AG08396 (cell line): ENCODE measurements around the gene ENAH.
"Not testable (repeated sequence)": the region's sequence is repeated elsewhere in the genome, so short reads cannot be mapped to it uniquely, and the experiment has no call there.

ENCODE experiments used
- DNase-seq: peaks from one replicate; pipeline ENCODE4 v3.0.0; 2012; ENCODE audit warnings: low spot score, mixed read lengths

ENAH gene

DNA sequence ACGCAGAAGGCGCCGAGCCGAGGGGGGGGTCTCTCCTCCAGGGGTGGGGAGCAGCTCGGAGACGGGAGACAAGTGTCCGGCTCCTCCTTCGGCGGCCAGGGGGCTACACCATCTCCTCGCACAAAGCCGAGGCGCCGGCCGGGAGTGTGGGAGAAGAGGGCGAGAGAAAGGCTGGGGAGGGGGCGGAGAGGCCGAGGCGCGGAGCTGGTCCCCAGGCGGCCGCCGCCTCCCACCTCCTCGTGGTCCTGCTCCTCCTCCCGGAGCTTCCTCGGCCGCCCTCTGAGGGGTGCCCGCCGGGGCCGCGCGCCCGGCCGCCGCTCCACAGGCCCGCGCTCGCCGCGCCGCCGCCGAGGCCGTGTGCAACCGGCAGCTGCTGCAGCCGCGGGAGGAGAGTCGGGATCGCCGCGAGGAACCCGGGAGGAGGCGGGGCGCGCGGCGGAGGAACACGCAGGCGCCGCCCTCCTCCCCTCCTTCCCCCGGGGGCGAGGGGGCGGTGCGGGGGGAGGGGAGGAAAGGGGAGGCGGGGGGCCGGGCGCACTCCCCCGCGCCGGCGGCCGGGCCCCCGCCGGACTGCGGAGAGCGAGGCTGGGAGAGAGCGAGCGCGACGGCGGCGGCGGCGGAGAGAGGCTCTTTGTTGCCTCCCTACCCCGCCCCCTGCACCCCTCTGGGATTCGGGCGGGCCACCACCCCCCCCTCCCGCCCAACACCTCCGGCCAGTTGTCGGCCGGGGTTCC lies at the start of gene ENAH:
ENAH (minus strand) TSS at position 395 of the 734 bp plus-strand sequence. CDS start 433 bp downstream, outside the sequence.
- DNase-seq: peak; percentile 90

DNA sequence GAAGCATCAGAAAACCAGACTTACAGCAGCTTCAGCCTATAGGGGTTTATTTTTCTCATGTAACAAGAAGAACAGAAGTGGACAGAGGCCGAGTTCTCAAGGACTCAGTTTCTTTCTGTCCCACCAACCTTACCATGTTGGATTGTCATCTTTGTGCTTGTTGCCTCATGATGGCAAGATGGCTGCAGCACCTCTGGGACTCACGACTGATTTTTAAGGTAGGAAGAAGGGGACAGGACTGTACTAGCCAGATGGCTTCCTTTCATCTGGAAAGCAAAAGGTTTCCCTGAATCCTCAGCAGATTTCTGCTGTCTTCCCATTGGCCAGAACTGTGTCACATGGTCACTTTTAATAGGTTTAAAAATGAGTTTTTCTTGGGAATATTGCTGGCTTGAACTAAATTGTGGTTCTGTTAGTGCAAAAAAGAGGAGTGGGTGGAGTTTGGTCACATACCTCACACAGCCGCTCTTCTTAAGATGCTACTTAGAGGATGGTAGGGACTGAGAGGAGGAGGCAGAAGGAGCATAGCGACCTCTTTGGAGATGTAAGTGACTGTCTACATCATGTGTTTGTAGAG lies 48.1 kb upstream of the ENAH start:
- DNase-seq: no peak

DNA sequence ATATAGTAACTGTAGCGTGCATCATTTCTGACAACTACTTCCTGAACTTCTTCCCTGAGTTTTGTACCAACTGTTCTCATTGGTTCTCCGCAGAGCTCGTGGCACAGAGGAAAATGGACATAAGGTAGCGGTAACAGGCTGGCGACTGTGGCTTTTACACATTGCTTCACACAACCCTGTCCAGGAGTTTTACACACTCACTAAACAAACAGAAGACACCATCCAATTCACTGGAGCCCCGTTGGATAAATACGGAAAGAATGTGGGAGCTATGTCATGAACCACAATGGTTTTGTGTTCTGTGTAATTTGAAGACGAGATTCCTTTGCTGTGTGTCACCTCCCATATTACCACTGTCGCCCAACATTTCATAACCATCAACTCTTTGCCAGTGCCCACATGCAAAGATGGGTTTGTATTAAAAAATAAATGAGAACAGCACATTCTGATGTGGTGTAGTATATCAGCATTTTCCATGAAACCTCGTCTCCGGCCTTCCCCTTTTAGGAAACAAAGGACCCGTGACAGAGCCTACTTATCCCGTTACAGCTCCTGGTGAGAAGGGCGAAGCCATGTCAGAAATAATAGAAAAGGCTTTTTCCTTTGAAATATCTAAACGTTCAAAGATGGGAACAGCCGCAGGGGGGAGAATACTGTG lies 47.4 kb upstream of the ENAH start:
- peak; percentile 84 for DNase-seq

DNA sequence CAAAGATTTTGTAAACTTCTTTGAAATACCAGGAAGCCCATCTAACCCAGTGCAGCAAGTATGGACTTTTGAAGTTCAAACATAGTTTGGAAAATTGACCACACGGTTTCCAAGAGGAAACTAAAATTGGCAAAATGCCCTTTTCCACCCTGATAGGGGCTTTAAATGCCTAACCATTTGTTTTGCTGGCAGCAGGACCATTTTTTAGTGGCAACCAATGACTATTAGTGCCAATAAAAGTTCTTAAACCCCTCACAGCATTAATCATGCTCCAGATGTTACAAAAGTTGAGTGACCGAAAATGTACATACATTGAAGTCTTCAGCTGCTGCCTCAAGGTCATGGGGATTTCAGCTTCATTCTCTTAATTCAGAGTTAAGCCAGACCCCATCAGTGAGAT lies 46.4 kb upstream of the ENAH start:
- DNase-seq: no peak

DNA sequence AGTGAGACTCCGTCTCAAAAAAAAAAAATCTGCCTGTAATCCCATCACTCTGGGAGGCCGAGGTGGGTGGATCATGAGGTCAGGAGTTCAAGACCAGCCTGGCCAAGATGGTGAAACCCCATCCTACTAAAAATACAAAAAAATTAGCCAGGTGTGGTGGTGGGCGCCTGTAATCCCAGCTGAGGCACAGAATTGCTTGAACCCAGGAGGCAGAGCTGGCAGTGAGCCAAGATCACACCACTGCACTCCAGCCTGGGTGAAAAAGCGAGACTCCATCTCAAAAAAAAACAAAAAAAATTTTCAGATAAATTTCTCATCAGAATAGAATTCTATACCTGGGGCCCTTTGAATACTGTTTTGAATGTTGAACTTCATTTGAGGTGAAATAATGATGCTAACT lies 45.3 kb upstream of the ENAH start:
- DNase-seq: not testable (repeated sequence)

DNA sequence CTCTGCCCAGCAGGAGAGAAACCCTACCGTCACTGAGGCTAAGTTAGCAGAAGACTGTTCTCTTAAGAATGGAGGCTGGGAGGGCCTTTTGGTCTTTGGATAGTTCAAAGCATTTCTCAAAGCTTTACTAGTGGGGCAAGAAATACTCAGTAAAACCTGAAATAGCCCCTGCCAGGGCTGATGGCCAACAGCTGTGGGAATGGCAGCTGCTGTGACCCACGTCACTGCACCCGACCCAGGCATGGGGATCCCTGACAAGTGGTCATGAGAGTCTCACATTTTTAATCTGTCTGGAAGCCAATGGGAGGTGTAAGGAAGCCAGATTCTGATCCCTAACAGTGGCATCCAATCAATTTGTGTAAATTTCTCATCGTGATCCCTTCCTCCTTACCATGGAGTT lies 44.5 kb upstream of the ENAH start:
- no peak for DNase-seq

DNA sequence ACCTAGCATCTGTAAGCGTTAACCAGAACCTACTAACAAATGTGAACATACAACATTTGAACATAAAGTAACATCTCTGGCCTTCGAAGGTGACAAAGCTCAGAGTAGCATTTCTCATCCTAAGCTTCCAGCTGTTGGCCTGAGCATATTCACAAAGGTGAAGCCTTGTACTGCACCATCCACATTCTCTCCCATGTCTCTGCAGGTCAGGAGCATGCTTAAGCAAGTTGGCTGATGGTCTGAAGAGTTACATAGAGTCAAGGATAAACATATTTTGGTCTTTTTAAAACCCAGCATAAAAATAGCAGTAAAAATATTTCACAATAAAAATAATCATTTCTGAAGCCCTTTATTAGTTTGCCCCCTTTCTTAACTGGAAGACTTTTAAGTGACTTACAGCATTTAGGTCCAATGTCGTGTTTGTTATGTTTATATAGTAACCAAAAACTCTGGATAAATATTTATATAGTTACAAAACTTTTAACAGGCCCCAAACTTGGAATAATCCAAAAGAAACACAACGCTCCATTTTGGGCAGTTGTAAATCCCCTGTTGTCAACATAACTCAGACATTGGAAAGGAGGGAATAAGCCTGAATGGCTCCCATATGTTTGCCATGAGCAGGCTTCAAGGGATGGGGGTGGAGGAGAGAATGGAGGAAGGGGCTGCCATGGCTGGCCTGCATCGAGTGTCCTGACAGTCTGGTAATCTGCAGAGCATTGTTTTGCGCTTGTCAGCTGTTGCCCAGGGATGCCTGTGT lies 42.8 kb upstream of the ENAH start:
- no peak for DNase-seq

DNA sequence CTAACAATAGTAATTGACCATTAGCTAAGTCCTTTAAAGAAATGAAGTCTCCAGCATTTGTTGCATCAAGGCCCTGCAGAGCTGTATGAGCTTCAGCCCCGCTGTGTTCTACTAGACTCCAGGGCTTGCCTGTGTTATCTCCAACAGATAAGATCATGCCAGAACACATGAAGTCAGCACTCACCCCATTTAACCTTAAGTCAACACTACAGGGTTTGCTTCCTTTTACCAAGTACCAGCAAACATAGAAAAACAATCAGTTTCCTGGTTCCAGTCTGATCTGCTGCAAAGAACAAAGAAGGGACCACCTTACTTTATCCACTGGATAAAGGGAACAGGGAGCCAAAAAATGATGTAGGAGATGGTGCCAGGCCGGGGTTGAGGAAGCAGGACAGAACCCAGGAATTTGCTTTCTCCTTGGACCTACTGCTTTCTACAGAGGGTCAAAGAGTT lies 41.3 kb upstream of the ENAH start:
- DNase-seq: no peak

DNA sequence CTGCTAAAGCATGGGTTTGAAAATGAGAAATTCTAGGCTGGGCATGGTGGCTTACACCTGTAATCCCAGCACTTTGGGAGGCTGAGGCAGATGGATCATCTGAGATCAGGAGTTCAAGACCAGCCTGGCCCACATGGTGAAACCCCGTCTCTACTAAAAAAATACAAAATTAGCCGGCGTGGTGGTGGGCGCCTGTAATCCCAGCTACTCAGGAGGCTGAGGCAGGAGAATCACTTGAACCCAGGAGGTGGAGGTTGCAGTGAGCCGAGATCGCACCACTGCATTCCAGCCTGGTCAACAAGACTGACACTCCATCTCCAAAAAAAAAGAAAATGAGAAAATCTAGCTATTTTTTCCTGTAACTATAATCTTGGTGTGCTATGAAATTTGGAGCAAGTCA lies 40.8 kb upstream of the ENAH start:
- DNase-seq: not testable (repeated sequence)

DNA sequence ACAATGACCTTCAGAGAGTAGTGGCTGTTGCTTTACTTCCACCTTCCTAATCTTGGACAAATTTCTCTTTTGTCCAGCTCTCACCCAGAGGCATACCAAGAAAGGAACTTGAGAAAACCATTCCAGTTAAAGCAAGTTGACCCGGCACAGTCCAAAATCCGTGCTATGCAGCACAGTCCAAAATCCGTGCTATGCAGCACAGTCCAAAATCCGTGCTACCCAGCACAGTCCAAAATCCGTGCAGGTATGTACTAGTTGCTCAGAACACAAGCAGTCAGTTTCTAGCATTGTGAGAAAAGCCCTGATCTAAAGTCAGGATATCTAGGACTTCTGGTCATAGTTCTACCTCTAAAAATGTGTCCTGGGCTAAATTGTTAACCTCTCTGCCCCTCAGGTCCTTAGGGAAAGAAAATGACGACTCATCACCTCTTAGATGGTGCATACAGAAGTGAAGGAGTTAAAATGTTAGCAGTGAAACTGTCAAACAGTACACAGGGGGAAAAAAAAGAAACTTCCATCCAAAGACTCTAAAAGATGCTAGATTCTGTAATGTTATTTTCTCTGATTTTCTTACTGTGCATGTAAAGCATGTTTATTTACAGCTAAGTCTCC lies 40.3 kb upstream of the ENAH start:
- DNase-seq: no peak

DNA sequence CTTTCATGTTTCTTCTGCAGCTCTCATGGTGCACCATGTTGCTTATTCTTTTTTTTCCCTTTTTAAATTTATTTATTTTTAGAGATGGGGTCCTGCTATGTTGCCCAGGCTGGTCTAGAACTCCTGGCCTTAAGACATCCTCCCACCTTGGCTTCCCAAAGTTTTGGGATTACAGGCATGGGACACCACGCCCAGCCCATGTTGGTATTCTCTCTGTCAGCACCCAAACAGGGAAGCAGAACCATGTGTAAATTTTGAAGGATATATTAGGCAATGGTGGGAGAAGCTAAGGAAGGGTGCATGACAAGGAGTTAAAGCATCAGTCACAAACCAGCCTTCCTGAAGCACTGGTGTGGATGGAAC lies 39.6 kb upstream of the ENAH start:
- DNase-seq: no peak

DNA sequence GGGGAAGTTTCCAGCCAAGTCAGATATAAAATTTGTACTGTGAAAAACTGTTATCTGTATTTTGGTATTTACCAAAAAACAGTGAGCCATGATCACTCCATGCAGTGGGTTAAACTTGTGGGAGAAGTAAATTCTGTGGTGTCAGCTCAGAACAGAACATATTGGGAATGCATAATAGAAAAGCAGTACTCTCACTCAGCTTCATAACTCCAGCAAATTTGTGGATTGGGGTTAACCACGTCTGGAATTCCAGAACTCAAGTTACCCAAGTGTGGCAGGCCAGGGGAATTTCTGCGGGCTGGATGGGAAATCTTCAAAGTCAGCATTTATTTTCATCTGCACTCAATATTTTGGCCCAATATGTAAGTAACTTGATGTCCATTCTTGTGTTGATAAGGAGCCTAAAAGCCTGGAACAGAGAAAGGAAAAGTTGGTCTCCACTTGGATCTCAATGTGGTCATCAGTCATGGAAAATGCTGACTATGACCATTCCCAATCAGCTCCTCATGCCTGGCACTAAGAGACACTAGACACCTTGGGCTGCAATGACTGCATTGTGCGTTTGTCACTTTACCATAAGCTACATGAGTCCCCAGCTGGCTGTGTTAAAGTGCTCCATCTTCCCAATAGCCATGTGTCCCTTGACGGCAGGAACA lies 39.1 kb upstream of the ENAH start:
- DNase-seq: peak; percentile 48

DNA sequence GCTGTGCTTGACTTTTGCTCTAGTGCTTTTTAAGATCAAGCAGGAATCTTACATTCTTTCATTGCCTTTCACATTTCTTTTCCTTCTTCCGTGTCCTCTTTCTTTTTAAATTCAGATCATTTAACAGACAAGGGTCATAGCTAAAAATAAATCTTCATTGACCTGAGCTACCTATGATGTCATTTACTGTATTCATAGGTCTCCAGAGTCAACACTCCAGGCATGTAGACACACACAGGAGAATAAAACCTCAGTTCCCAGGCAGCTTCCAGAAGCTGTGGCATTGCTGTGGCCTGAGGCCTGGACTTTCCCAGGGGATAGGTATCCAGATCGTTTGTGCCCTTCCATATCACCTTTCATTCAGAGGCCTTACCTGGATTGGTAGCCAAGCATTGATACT lies 38.5 kb upstream of the ENAH start:
- DNase-seq: no peak

DNA sequence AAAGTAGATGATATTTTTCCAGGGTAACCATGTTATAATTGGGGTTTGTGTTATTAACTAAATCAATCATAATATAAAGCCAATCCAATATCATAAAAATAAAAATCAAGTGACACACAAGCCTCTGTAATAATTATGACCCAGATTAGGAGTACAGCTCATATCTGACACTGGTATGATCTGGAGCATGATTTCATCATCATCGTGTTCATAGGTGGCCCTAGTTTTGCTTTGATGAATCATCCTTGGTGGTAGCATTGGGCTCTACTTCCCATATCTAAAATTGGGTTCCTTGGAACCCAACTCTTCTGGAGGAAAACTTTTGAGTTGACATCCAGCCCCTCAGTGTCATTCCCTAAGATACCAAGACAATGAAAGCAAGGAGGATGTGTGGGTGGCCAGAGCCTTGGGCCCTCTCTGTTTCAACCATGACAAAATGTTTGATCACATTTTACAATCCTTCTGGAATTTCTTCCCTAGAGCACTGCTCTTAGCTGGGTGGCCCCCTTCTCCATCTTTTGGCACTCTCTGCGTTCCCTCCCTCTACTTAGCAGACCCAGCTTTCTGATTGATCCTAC lies 37.0 kb upstream of the ENAH start:
- DNase-seq: no peak

DNA sequence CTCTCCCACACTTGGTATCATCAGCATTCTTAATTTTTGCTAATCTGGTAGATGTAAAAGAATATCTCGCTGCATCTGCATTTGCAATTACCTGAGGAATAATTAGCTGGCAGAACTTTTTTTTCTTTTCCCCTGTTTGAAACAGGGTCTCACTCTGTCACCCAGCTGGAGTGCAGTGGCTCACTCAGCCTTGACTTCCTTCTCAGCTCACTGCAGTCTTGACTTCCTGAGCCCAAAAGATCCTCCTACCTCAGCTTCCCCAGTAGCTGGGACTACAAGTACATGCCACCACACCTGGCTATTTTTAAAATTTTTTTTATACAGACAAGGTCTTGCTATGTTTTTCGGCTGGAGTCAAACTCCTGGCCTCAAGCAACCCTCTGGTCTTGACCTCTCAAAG lies 35.4 kb upstream of the ENAH start:
- DNase-seq: no peak

DNA sequence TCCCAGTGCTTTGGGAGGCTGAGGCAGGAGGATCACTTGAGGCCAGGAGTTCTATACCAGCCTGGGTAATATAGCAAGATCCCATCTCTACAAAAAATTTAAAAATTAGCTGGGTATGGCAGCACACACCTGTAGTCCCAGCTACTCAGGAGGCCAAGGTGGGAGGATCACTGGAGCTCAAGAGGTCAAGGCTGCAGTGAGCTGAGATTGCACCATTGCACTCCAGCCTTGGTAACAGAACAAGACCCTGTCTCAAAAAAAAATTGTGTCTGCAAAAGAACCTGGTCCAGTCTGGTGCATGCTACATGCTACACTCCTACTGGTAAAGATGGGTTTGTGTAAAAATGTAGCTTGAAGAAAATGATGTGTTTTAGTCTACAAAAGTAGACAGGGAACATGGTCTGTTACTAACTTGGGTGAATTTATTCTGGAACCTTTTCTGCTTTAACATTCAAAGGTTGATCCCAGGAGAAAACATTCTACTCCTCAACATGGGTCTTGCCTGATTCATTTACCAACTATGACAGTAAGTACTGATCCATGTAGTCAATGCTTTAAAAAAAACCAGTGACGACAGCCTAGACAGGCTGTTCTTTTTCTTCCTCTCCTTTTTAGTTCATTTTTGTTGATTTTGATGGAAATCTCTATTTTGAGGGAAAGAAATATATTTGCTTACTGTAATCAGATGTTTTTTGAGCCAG lies 32.7 kb upstream of the ENAH start:
- DNase-seq: no peak

DNA sequence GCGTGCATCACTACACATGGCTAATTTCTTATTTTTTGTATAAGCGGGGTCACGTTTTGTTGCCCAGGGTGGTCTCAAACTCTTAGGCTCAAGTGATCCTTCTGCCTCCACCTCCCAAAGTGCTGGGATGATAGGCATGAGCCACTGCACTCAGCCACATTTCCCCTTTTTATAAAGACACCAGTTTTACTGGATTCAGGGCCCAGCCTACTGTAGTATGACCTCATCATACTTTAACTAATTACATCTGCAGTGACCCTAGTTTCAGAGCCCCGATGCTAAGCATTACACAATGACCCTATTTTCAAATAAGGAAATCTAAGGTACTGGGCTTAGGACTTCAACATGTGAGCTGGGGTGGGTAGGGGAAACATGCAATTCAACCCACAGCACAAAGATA lies 31.8 kb upstream of the ENAH start:
- no peak for DNase-seq

DNA sequence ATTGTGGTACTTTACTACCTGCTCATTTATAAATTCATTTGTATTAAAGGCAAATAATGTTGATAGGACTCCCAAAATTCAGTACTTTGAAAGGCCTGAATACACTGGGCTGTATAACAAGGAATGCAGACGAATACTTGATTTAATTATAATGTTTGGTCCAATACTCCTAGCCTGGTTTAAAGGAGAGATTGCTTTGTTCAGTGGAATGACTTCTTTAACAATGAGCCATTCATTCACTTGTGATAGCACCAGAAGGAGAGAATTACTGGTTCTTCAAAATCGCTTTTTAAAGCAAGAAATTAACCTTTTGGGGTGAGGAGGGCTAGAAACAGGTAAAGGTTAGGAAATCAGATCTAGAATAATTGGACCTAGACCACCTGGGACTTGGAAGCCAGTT lies 28.3 kb upstream of the ENAH start:
- DNase-seq: no peak

DNA sequence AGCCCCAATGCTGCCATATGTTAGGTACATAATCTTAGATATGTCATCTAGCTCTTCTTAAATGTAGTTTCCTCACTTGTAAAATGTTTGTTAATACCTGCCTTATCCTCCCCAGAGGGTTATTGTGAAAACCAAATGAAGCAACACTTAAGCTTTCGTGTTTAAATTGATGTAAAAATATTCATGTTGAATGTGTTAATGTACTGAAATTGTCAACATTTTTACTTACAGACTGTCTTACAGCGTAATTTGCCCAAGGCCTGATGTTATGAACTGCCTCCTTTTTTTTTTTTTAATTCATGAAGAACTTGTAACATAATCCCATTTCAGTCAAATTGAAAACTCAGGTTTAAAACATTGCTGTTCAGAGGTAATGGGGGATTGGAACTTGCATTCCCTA lies 25.6 kb upstream of the ENAH start:
- no peak for DNase-seq

DNA sequence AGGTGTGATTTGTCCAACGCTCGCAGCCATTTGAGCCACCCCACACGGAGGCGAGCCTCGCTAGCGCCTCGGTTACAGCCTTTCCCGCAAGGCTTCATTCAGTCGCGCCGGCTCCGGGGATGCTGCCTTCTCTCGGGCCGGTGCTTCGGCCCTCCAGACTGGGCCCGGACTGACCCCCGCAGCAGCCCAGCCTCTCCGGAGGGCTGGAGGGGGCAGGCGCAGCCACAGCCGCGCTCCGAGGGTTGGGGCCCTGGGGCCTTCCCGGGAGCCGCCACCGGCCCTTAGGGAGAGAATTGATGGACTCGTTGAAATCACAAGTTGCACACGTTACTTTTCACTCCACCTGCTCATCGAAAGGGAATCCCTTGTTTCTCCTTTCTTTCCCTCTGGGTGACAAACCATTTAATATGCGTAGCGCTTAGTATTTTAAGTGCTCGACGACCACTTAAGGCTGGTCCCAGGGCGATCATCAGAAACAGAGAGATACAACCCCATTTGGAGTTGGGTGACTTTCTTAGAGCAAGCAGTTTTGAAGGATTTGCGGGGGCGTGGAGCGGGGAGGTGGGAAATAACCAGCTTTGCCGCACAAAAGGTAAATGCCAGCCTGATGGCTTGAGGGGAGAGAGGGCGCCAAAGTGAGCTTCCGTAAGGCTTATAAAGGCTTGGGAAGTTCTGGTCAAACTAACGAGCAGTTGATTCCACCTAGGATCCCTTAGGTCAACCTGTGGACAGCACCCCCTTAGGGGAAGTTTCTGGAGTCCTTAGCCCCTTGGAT lies 24.6 kb upstream of the ENAH start:
- no peak for DNase-seq
